Prostate gland (tissue), 2 donors: ENCODE results near the gene XRRA1.

ENCODE experiments used
- CTCF ChIP-seq, 4 experiments: fragments of 200-600 bp in 2 of 4; fragments of 450-650 bp in 2 of 4; sonication (generic) in 2 of 4; IDR thresholded peaks; 1 replicate in 3 of 4; 2 replicates in 1 of 4; pipeline ENCODE4 v1.5.1; 2016 to 2019; ENCODE audit warnings: antibody characterized with exemption in 4 of 4, mild to moderate bottlenecking in 2 of 4, moderate library complexity in 2 of 4
- POLR2A ChIP-seq: fragments of 450-650 bp; IDR thresholded peaks from one replicate; pipeline ENCODE4 v1.6.1; 2016; ENCODE audit warnings: antibody characterized with exemption, mild to moderate bottlenecking

GRCh38 chr11:74844865-74845264 is 104.0 kb downstream of the XRRA1 start:
- TF ChIP-seq CTCF (IDR thresholded peaks at IDR 0.05) (no peak), POLR2A (no peak)
